GM12875 (cell line): ENCODE results near the gene ERICH2.

Experiments
- H3K4me3 ChIP-seq: one replicate; pipeline ENCODE4 v1.5.1; 2011; ENCODE audit warnings: low read depth, low read length, control low read depth
- TF ChIP-seq, protein P1 (sequence below): IDR thresholded peaks from 2 replicates; pipeline ENCODE4 v1.5.1; 2011; ENCODE audit warnings: low read depth, mild to moderate bottlenecking, control low read depth, inconsistent platforms, low read length, moderate library complexity, borderline replicate concordance; ENCODE audit not compliant: insufficient read depth

The ERICH2 gene

DNA sequence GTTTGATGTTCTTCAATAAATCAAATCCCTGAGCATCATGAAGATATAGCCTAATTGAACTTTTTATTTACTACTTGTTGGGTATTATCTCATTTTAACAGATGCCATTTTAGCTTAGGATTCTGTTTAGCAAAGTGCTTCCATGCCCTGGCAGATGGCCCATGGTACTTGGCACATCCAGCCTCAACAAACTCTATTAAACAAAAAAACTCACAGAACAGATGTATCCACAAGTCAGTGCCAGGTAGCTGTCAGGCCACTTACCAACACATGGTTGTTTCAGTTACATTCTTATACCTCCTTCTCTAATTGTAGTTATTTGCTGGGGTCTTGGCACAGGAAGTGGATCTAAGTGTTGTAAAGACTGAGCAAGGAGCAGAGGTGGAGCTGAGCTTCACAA lies 76.1 kb downstream of the ERICH2 start:
- no peak overlapping the region for H3K4me3 ChIP-seq
- TF ChIP-seq, protein P1, sequence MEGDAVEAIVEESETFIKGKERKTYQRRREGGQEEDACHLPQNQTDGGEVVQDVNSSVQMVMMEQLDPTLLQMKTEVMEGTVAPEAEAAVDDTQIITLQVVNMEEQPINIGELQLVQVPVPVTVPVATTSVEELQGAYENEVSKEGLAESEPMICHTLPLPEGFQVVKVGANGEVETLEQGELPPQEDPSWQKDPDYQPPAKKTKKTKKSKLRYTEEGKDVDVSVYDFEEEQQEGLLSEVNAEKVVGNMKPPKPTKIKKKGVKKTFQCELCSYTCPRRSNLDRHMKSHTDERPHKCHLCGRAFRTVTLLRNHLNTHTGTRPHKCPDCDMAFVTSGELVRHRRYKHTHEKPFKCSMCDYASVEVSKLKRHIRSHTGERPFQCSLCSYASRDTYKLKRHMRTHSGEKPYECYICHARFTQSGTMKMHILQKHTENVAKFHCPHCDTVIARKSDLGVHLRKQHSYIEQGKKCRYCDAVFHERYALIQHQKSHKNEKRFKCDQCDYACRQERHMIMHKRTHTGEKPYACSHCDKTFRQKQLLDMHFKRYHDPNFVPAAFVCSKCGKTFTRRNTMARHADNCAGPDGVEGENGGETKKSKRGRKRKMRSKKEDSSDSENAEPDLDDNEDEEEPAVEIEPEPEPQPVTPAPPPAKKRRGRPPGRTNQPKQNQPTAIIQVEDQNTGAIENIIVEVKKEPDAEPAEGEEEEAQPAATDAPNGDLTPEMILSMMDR: no peak

DNA sequence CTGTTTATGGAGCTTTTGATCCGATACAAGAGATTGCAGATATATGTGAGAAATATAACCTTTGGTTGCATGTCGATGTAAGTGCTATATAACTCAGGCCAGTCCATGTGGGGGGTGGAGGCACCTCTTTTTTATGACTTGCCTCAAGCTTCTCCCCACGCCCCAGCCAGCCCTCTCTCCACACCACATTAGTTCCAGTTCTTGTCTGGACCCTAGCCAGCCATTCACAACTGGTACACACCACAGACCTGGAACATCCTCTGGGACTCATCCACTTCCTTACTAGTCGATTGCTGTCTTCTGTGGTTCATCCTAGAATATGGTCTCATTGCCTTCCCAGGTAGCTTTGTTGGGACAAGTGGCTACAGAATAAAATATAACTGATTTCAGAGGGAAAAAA lies 77.5 kb downstream of the ERICH2 start:
- H3K4me3 ChIP-seq: no peak overlapping the region
- TF ChIP-seq, protein P1: no peak
